A549 (cell line): ENCODE measurements around the gene CHTOP. TPM values are rescaled to one million over a fixed set of nuclear protein-coding genes. Genes with fewer than 3 reads are reported as not detected.

Experiments used
- ATAC-seq, 2 experiments: fragments of 200-7000 bp in 1 of 2; fragments of >200 bp in 1 of 2; cut with Nextera tagmentation in 1 of 2; cut with Tn5 transposase in 1 of 2; 3 replicates each; pipeline versions ENCODE4 v1.8.0 to v1.9.1; 2018 to 2020; ENCODE audit warnings: mild to moderate bottlenecking in 1 of 2, moderate library complexity in 1 of 2
- CTCF ChIA-PET: fragments of 300-600 bp; sonication (Branson Sonifier 250); formaldehyde crosslinking; extraction: SDS; loops from one replicate; lab custom pipeline; 2021; ENCODE audit warnings: antibody characterized with exemption, inconsistent platforms; lab: Yijun Ruan, JAX
- POLR2A ChIA-PET: fragments of 350-600 bp; formaldehyde crosslinking; extraction: SDS; loops from one replicate; lab custom pipeline; 2021; ENCODE audit warnings: antibody characterized with exemption, inconsistent platforms; lab: Yijun Ruan, JAX
- DNase-seq, 2 experiments: peaks; one replicate each; pipeline versions ENCODE4 v3.0.0 to v3.0.0-alpha.2; 2011 to 2016; ENCODE audit warnings: low read depth in 1 of 2, low spot score in 1 of 2
- FAIRE-seq: peaks from 2 replicates; lab custom pipeline; 2011; peaks lifted over from hg19 to GRCh38; lab: Jason Lieb, UNC
- H3K27ac ChIP-seq, 2 experiments: fragments of >200 bp; sonication (Bioruptor Twin); formaldehyde crosslinking; 3 replicates each; pipeline ENCODE4 v1.5.1; 2016 to 2017
- H3K4me1 ChIP-seq: fragments of >200 bp; sonication (Bioruptor Twin); formaldehyde crosslinking; 3 replicates; pipeline ENCODE4 v1.6.1; 2016
- H3K4me2 ChIP-seq: fragments of >200 bp; sonication (Bioruptor Twin); formaldehyde crosslinking; 3 replicates; pipeline ENCODE4 v1.6.1; 2016
- H3K4me3 ChIP-seq: fragments of >200 bp; sonication (Bioruptor Twin); formaldehyde crosslinking; 3 replicates; pipeline ENCODE4 v1.5.1; 2016
- H3K9me3 ChIP-seq: fragments of >200 bp; sonication (Bioruptor Twin); formaldehyde crosslinking; 3 replicates; pipeline ENCODE4 v1.6.1; 2016
- BCL3 ChIP-seq: fragments of >200 bp; sonication (Bioruptor Twin); formaldehyde crosslinking; IDR thresholded peaks from 3 replicates; pipeline ENCODE4 v1.6.1; 2016
- BHLHE40 ChIP-seq: IDR thresholded peaks from 2 replicates; pipeline ENCODE4 v1.6.1; 2012; ENCODE audit warnings: low read depth, low read length, inconsistent platforms
- CBX2 ChIP-seq: fragments of 200-600 bp; sonication (generic); IDR thresholded peaks from 2 replicates; pipeline ENCODE4 v1.6.1; 2016; ENCODE audit warnings: low read depth, mild to moderate bottlenecking, borderline replicate concordance
- CBX8 ChIP-seq: fragments of 200-600 bp; sonication (generic); IDR thresholded peaks from 2 replicates; pipeline ENCODE4 v1.6.1; 2016
- CEBPB ChIP-seq, 2 experiments: fragments of >200 bp in 1 of 2; sonication (Bioruptor Twin) in 1 of 2; formaldehyde crosslinking in 1 of 2; IDR thresholded peaks; 2 replicates each; pipeline ENCODE4 v1.6.1; 2012 to 2016
- CHD4 ChIP-seq: fragments of 200-600 bp; sonication (generic); IDR thresholded peaks from 2 replicates; pipeline ENCODE4 v1.6.1; 2016; ENCODE audit warnings: antibody characterized with exemption, mild to moderate bottlenecking, borderline replicate concordance
- EHF ChIP-seq: fragments of 250-450 bp; sonication (Bioruptor Pico); IDR thresholded peaks from 2 replicates; pipeline ENCODE4 v1.5.0; 2020; ENCODE audit warnings: mild to moderate bottlenecking
- EHMT2 ChIP-seq: fragments of 200-600 bp; sonication (generic); IDR thresholded peaks from 2 replicates; pipeline ENCODE4 v1.6.1; 2016; ENCODE audit warnings: antibody characterized with exemption, low read depth, mild to moderate bottlenecking, moderate library complexity
- ELK1 ChIP-seq: fragments of 150-350 bp; IDR thresholded peaks from 2 replicates; pipeline ENCODE4 v1.6.1; 2014; ENCODE audit warnings: low read depth, mild to moderate bottlenecking, low read length
- EP300 ChIP-seq, 2 experiments: fragments of >200 bp; sonication (Bioruptor Twin); formaldehyde crosslinking; IDR thresholded peaks; 2 replicates in 1 of 2; 3 replicates in 1 of 2; pipeline ENCODE4 v1.6.1; 2016 to 2017
- FOSB ChIP-seq: fragments of 250-450 bp; sonication (Bioruptor Pico); IDR thresholded peaks from 2 replicates; pipeline ENCODE4 v1.5.0; 2020; ENCODE audit warnings: mild to moderate bottlenecking, moderate library complexity
- FOXS1 ChIP-seq: fragments of 250-450 bp; sonication (Bioruptor Pico); IDR thresholded peaks from 2 replicates; pipeline ENCODE4 v1.5.0; 2020; ENCODE audit warnings: mild to moderate bottlenecking, moderate library complexity
- GATA3 ChIP-seq: IDR thresholded peaks from 2 replicates; pipeline ENCODE4 v1.6.1; 2012; ENCODE audit warnings: borderline replicate concordance
- HOXB13 ChIP-seq: fragments of 250-450 bp; sonication (Bioruptor Pico); IDR thresholded peaks from 2 replicates; pipeline ENCODE4 v1.5.0; 2020; ENCODE audit warnings: low read depth, mild to moderate bottlenecking, moderate library complexity
- HOXB5 ChIP-seq: fragments of 250-450 bp; sonication (Bioruptor Pico); IDR thresholded peaks from 2 replicates; pipeline ENCODE4 v1.5.0; 2020; ENCODE audit warnings: mild to moderate bottlenecking, moderate library complexity
- JUN ChIP-seq, 2 experiments: fragments of >200 bp; sonication (Bioruptor Twin); formaldehyde crosslinking; IDR thresholded peaks; 2 replicates in 1 of 2; 3 replicates in 1 of 2; pipeline ENCODE4 v1.6.1; 2016 to 2017
- JUNB ChIP-seq: fragments of >200 bp; sonication (Bioruptor Twin); formaldehyde crosslinking; IDR thresholded peaks from 2 replicates; pipeline ENCODE4 v1.6.1; 2016
- MAFK ChIP-seq: fragments of 450-650 bp; IDR thresholded peaks from 2 replicates; pipeline ENCODE4 v1.6.1; 2014; ENCODE audit not compliant: partially characterized antibody
- NFE2L2 ChIP-seq: fragments of 150-350 bp; conservative IDR thresholded peaks from 2 replicates; pipeline ENCODE4 v1.6.1; 2014; ENCODE audit warnings: low read length
- NPAS2 ChIP-seq: fragments of 250-450 bp; sonication (Bioruptor Pico); IDR thresholded peaks from 2 replicates; pipeline ENCODE4 v1.8.0; 2022; ENCODE audit warnings: mild to moderate bottlenecking, moderate library complexity, borderline replicate concordance
- POLR2A ChIP-seq: IDR thresholded peaks from 2 replicates; pipeline ENCODE4 v1.6.1; 2012; ENCODE audit warnings: mild to moderate bottlenecking, low read length
- POLR2AphosphoS2 ChIP-seq: conservative IDR thresholded peaks from 2 replicates; pipeline ENCODE4 v1.6.1; 2012; ENCODE audit warnings: low read length, improper control_type of control experiment, inconsistent platforms
- RAD21 ChIP-seq, 2 experiments: fragments of >200 bp in 1 of 2; sonication (Bioruptor Twin) in 1 of 2; formaldehyde crosslinking in 1 of 2; IDR thresholded peaks in 1 of 2; conservative IDR thresholded peaks in 1 of 2; 2 replicates in 1 of 2; 3 replicates in 1 of 2; pipeline ENCODE4 v1.6.1; 2012 to 2018; ENCODE audit warnings: inconsistent platforms in 1 of 2
- RNF2 ChIP-seq: fragments of 200-600 bp; sonication (generic); IDR thresholded peaks from 2 replicates; pipeline ENCODE4 v1.6.1; 2016; ENCODE audit warnings: low read depth, mild to moderate bottlenecking, antibody characterized with exemption, moderate library complexity, borderline replicate concordance
- SMC3 ChIP-seq: fragments of >200 bp; sonication (Bioruptor Twin); formaldehyde crosslinking; IDR thresholded peaks from 3 replicates; pipeline ENCODE4 v1.6.1; 2018; ENCODE audit warnings: inconsistent platforms
- SREBF2 ChIP-seq: fragments of 450-650 bp; IDR thresholded peaks from 2 replicates; pipeline ENCODE4 v1.6.1; 2014; ENCODE audit warnings: mild to moderate bottlenecking, moderate library complexity
- TFCP2L1 ChIP-seq: fragments of 250-450 bp; sonication (Bioruptor Pico); IDR thresholded peaks from 2 replicates; pipeline ENCODE4 v1.5.0; 2021; ENCODE audit warnings: mild to moderate bottlenecking
- TP53 ChIP-seq: fragments of 250-450 bp; sonication (Bioruptor Pico); IDR thresholded peaks from 2 replicates; pipeline ENCODE4 v1.5.0; 2021; ENCODE audit warnings: mild to moderate bottlenecking, moderate library complexity
- USF2 ChIP-seq: fragments of 450-650 bp; IDR thresholded peaks from 2 replicates; pipeline ENCODE4 v1.6.1; 2014; ENCODE audit warnings: antibody characterized with exemption
- ZNF302 ChIP-seq: fragments of 250-450 bp; sonication (Bioruptor Pico); IDR thresholded peaks from 2 replicates; pipeline ENCODE4 v1.9.0; 2021; ENCODE audit warnings: inconsistent platforms, mild to moderate bottlenecking, moderate library complexity
- ZSCAN20 ChIP-seq: fragments of 250-450 bp; sonication (Bioruptor Pico); IDR thresholded peaks from 2 replicates; pipeline ENCODE4 v1.8.0; 2022; ENCODE audit warnings: mild to moderate bottlenecking, moderate library complexity
- WGBS: methylation state at CpG from one replicate; pipeline ENCODE4 v1.1.6; 2017; ENCODE audit errors: missing lambda C conversion rate; 5-methylcytosine and 5-hydroxymethylcytosine counted together
- polyA plus RNA-seq, 4 experiments: library from polyadenylated mRNA; depleted of rRNA in 3 of 4; stranded (reverse); fragments of >200 nt; fragmentation: RNase III in 1 of 4; extraction: RNeasy Plus Mini Kit Qiagen cat#74134 plus additional on column Dnase treatment in 1 of 4; gene quantifications; 2 replicates in 3 of 4; 3 replicates in 1 of 4; pipeline ENCODE4 v1.2.3, GENCODE V29; 2011 to 2017

CHTOP gene
- polyA plus RNA-seq, 2 of the 4 experiments (the other 2 are of a cell fraction) = 79.2 to 98.1 TPM

GRCh38 chr1:153630384-153630783 is 3.5 kb upstream of the CHTOP start:
- Histone ChIP-seq H3K27ac (peak overlapping the region in 1 of 2 experiments; percentile 13; a peak in 1 of 6 replicates), H3K4me2 (no peak overlapping the region), H3K9me3 (no peaks in the 10 kb centered on the region), H3K4me3 (no peak overlapping the region), H3K4me1 (peaks cover 28% of the 10 kb centered on the region)
- FAIRE-seq = no peak
- ChIA-PET POLR2A (interaction anchor here (0.6 kb wide), 1 partner anchor 97 kb away, joined by 6 read pairs; the partner anchor contains the start of gene INTS3), CTCF (interaction anchor here (1.0 to 18.3 kb wide), 6 partner anchors 15 to 120 kb away, joined by 3 to 253 read pairs (median 40); partner anchors contain the start of genes S100A14, S100A16 and S100A6)
- TF ChIP-seq POLR2AphosphoS2 (no peak), NPAS2 (CRISPR knock-in tag) (no peak), BCL3 (no peak), HOXB13 (CRISPR knock-in tag) (no peak), POLR2A (no peak), ZSCAN20 (CRISPR knock-in tag) (no peak), CBX8 (no peak), ELK1 (no peak), SMC3 (no peak), JUNB (no peak), FOXS1 (CRISPR knock-in tag) (no peak), MAFK (no peak), USF2 (no peak), SREBF2 (no peak), HOXB5 (CRISPR knock-in tag) (no peak), CBX2 (no peak), JUN (IDR thresholded peaks at IDR 0.05) (no peak), BHLHE40 (no peak)
- no peak for ATAC-seq
- DNase-seq = no peak
- WGBS = 96% methylated on average over 7 of the region's 7 CpGs

- ChIA-PET CTCF (interaction anchor here (0.6 to 18.3 kb wide), 8 partner anchors 16 to 283 kb away, joined by 3 to 253 read pairs (median 6); partner anchors contain the start of genes S100A14, S100A16 and S100A6), POLR2A (interaction anchor here (0.6 to 0.7 kb wide), 2 partner anchors 43 to 96 kb away, joined by 4 to 6 read pairs; partner anchors contain the start of gene INTS3)
- no peaks in the 10 kb centered on the region for H3K9me3 ChIP-seq
- no peak for ATAC-seq
- no peak overlapping the region for H3K4me2 ChIP-seq
- H3K27ac ChIP-seq = no peak overlapping the region
- DNase-seq = no peak
- 74% methylated on average over 8 of the region's 10 CpGs for WGBS
- no peak for FAIRE-seq
- peaks cover 33% of the 10 kb centered on the region for H3K4me1 ChIP-seq
- H3K4me3 ChIP-seq = no peak overlapping the region
- TF ChIP-seq RAD21 (conservative IDR thresholded peaks at IDR 0.05 in 1 of 2, IDR thresholded peaks at IDR 0.05 in 1 of 2) (no peak), EHMT2 (no peak), JUN (IDR thresholded peaks at IDR 0.05) (no peak), RNF2 (no peak), ELK1 (no peak), GATA3 (no peak), TP53 (CRISPR knock-in tag) (no peak), CHD4 (no peak), EHF (CRISPR knock-in tag) (no peak), EP300 (IDR thresholded peaks at IDR 0.05) (no peak), HOXB5 (CRISPR knock-in tag) (no peak), MAFK (no peak), FOSB (CRISPR knock-in tag) (no peak), ZNF302 (CRISPR knock-in tag) (no peak), CBX8 (no peak), CEBPB (IDR thresholded peaks at IDR 0.05) (no peak), HOXB13 (CRISPR knock-in tag) (no peak), NFE2L2 (no peak), TFCP2L1 (no peak)
These were observed 2.5 kb upstream of the CHTOP start for GRCh38 chr1:153631047-153632022.
